ENCODE results near the gene LIPE.

DNA sequence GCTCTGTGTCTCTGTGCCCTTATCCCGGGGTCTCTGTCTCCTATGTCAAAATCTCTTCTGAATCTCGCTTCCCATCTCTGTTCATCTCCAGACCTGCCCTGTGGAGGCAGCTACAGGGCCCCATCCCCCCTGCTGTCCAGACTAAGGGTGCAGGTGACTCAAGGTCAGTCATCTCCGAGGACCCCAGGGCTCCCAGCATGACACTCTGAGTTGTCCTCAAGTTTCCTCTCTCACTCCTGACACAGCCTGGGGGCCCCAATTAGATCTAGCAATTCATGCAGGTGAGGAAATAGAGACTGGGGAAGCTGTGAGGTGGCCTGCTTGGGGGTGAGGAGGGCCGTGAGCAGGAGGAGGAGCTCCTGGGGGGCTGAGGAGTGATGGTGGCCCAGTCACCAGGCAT lies 35.0 kb downstream of the LIPE start:
- TF ChIP-seq, protein P1, sequence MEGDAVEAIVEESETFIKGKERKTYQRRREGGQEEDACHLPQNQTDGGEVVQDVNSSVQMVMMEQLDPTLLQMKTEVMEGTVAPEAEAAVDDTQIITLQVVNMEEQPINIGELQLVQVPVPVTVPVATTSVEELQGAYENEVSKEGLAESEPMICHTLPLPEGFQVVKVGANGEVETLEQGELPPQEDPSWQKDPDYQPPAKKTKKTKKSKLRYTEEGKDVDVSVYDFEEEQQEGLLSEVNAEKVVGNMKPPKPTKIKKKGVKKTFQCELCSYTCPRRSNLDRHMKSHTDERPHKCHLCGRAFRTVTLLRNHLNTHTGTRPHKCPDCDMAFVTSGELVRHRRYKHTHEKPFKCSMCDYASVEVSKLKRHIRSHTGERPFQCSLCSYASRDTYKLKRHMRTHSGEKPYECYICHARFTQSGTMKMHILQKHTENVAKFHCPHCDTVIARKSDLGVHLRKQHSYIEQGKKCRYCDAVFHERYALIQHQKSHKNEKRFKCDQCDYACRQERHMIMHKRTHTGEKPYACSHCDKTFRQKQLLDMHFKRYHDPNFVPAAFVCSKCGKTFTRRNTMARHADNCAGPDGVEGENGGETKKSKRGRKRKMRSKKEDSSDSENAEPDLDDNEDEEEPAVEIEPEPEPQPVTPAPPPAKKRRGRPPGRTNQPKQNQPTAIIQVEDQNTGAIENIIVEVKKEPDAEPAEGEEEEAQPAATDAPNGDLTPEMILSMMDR (IDR thresholded peaks at IDR 0.05), result no peak
- TF ChIP-seq POLR2A (IDR thresholded peaks at IDR 0.05; ENCODE audit: low read depth) (no peak), POLR2AphosphoS5 (IDR thresholded peaks at IDR 0.05) (no peak), EP300 (IDR thresholded peaks at IDR 0.05) (no peak)
